Right lobe of liver (tissue), 4 donors: ENCODE results near the gene KIFC1.
"Not testable (repeated sequence)": the region's sequence is repeated elsewhere in the genome, so short reads cannot be mapped to it uniquely, and the experiment has no call there.

Experiments
- POLR2A ChIP-seq: fragments of 450-650 bp; IDR thresholded peaks from one replicate; pipeline ENCODE4 v1.6.1; 2017; ENCODE audit warnings: antibody characterized with exemption, mild to moderate bottlenecking
- TF ChIP-seq, protein P1 (sequence below), 4 donors: fragments of 200-600 bp in 3 of 4; fragments of 450-650 bp in 1 of 4; IDR thresholded peaks; one replicate each; pipeline versions ENCODE4 v1.5.1 to v1.8.0; 2016 to 2022; ENCODE audit warnings: antibody characterized with exemption in 4 of 4, mild to moderate bottlenecking in 2 of 4
- donor health status: DM: no; HTN: no; CAD: no.
- donor health status: DM: no; HTN: no; CAD: no.
- donor health status: DM: no; HTN: yes; CAD: no.

- TF ChIP-seq, protein P1, sequence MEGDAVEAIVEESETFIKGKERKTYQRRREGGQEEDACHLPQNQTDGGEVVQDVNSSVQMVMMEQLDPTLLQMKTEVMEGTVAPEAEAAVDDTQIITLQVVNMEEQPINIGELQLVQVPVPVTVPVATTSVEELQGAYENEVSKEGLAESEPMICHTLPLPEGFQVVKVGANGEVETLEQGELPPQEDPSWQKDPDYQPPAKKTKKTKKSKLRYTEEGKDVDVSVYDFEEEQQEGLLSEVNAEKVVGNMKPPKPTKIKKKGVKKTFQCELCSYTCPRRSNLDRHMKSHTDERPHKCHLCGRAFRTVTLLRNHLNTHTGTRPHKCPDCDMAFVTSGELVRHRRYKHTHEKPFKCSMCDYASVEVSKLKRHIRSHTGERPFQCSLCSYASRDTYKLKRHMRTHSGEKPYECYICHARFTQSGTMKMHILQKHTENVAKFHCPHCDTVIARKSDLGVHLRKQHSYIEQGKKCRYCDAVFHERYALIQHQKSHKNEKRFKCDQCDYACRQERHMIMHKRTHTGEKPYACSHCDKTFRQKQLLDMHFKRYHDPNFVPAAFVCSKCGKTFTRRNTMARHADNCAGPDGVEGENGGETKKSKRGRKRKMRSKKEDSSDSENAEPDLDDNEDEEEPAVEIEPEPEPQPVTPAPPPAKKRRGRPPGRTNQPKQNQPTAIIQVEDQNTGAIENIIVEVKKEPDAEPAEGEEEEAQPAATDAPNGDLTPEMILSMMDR (IDR thresholded peaks at IDR 0.05), result not testable (repeated sequence)
- not testable (repeated sequence) for TF ChIP-seq POLR2A
These were observed 24.0 kb upstream of the KIFC1 start for GRCh38 chr6:33367715-33368025.
